ENCODE data around the gene ZNF236.

Gene ZNF236

GRCh38 chr18:76909439-76909838 lies 87.1 kb downstream of the ZNF236 start:
- no peak overlapping the region for H3K27ac ChIP-seq
- TF ChIP-seq, protein P1, sequence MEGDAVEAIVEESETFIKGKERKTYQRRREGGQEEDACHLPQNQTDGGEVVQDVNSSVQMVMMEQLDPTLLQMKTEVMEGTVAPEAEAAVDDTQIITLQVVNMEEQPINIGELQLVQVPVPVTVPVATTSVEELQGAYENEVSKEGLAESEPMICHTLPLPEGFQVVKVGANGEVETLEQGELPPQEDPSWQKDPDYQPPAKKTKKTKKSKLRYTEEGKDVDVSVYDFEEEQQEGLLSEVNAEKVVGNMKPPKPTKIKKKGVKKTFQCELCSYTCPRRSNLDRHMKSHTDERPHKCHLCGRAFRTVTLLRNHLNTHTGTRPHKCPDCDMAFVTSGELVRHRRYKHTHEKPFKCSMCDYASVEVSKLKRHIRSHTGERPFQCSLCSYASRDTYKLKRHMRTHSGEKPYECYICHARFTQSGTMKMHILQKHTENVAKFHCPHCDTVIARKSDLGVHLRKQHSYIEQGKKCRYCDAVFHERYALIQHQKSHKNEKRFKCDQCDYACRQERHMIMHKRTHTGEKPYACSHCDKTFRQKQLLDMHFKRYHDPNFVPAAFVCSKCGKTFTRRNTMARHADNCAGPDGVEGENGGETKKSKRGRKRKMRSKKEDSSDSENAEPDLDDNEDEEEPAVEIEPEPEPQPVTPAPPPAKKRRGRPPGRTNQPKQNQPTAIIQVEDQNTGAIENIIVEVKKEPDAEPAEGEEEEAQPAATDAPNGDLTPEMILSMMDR (IDR thresholded peaks at IDR 0.05) = no peak
- no peak for TF ChIP-seq ZFX (IDR thresholded peaks at IDR 0.05; ENCODE audit: borderline replicate concordance)

DNA sequence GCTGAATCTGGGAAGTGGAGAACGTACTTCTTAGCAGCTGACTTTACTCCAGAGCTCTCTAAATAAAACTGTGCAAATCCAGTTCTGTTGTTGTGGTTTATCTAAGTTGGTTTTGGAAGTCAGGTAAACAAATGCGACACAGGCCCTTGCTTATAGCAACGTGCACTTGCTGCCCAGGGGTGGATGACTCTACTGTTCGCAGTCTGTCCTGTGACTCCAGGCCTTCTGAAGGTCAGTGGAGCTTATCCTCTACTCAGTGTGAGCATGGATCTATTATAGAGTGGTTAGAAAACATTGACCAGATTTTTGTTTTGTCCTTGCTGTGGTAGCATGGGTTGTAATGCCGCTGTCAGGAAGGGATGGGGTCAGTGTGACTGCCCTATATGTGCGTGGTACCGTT lies 89.1 kb downstream of the ZNF236 start:
- TF ChIP-seq, protein P1 (IDR thresholded peaks at IDR 0.05) = no peak
- no peak for TF ChIP-seq ZFX (IDR thresholded peaks at IDR 0.05; ENCODE audit: borderline replicate concordance)
- no peak overlapping the region for H3K27ac ChIP-seq

DNA sequence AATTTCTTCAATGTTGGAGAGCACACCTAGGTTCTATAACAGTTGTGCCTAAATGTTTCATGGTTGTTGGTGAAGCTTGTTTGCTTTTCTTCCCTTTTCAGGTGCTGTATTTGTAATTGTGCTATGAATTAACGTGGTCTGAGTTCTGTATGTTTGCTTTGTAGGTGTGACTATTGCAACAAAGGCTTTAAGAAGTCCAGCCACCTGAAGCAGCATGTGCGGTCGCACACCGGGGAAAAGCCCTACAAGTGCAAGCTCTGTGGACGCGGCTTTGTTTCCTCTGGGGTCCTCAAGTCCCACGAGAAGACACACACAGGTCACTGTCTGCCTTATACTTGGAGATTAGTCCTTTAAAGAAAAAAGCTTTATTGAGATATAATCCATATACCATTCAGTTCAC lies 91.2 kb downstream of the ZNF236 start:
- TF ChIP-seq, protein P1 (IDR thresholded peaks at IDR 0.05) = no peak
- no peak for TF ChIP-seq ZFX (IDR thresholded peaks at IDR 0.05; ENCODE audit: borderline replicate concordance)

DNA sequence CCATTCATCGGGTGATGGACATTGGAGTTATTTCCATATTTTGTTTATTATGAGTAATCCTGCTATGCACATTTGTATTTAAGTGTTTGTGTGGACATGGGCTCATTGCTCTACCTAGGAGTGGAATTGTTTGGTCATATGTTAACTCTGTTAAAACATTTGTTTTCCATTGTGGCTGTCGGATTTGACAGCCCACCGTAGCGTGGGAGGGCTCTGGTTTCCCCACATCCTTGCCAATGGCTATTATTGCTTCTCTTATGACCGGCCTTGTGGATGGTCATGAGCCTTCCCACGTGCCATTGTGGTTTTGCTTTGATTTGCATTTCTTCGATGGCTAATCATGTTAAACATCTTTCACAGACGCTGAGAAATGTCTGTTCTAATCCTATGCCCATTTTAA lies 92.0 kb downstream of the ZNF236 start:
- H3K27ac ChIP-seq = no peak overlapping the region
- TF ChIP-seq, protein P1 (IDR thresholded peaks at IDR 0.05) = no peak
- TF ChIP-seq ZFX (IDR thresholded peaks at IDR 0.05; ENCODE audit: borderline replicate concordance) = no peak

More for the DNA sequence above, 91.2 kb downstream of the ZNF236 start:
- no peak overlapping the region for H3K27ac ChIP-seq

DNA sequence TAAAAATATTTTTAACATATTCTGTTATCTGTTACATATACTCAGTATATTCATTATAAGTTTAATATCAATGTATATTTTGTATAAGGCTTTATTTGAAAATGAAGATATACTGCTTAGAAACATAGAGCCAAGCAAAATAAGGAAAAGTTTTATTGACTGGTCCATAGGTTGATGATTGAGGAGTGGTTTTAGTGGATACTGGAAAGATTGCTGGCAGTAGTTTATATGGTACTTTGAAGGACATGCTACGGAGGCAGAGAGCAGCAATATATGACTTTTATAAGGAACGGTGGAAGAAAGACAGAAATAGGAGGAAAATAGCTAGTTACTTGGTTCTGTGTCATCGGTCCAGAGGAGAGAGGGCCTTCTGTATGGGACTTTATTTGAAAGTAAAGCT lies 92.4 kb downstream of the ZNF236 start:
- no peak overlapping the region for H3K27ac ChIP-seq
- TF ChIP-seq, protein P1 (IDR thresholded peaks at IDR 0.05) = no peak
- no peak for TF ChIP-seq ZFX (IDR thresholded peaks at IDR 0.05; ENCODE audit: borderline replicate concordance)

DNA sequence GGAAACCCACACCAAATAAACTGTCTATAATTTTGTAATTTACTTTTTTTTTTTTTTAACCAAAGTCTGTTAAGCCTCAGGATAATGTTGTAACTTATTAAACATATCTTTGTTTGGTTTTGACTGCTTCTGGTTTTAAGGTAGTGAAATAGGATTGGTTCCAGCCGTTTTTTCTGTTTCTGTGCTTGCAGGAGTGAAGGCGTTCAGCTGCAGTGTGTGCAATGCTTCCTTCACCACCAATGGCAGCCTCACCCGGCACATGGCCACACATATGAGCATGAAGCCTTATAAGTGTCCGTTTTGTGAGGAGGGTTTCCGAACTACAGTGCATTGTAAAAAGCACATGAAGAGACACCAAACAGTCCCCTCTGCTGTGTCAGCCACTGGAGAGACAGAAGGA lies 93.1 kb downstream of the ZNF236 start:
- TF ChIP-seq, protein P1 (IDR thresholded peaks at IDR 0.05) = no peak
- no peak for TF ChIP-seq ZFX (IDR thresholded peaks at IDR 0.05; ENCODE audit: borderline replicate concordance)
- no peak overlapping the region for H3K27ac ChIP-seq

GRCh38 chr18:76920974-76921373 lies 98.6 kb downstream of the ZNF236 start:
- TF ChIP-seq, protein P1 (IDR thresholded peaks at IDR 0.05) = no peak
- TF ChIP-seq ZFX (IDR thresholded peaks at IDR 0.05; ENCODE audit: borderline replicate concordance) = no peak
- no peak overlapping the region for H3K27ac ChIP-seq

All from 22Rv1 (cell line).